ENCODE measurements around the gene KCNQ1. TPM values are rescaled to one million over a fixed set of nuclear protein-coding genes. Genes with fewer than 3 reads are reported as not detected.

The KCNQ1 gene
- total RNA-seq, 1 experiment from 2014 or later: 2.3 TPM

DNA sequence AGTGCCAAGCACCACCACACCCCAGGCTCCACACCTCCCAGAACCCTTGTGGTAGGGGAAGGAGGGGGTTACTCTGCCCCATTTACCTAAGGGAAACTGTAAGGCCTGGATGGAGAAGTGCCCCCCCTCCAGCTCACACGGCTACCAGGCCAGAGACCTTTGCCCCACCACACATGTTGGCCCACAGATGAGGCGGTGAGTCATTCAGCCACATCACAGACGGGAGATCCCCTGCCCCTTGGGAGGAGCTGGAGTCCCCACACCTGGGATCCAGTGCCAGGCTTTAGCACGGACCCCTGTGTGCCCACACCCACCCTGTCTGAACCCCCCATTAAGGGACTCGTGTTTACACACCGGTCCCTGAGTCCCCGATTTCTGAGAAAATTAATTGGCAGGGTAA is 415.8 kb downstream of the KCNQ1 start:
- H3K79me2 ChIP-seq (ENCODE audit: insufficient read depth, low read length): no peaks in the 10 kb centered on the region
- Mint-ChIP-seq H3K36me3 (ENCODE audit: insufficient read depth in 1 of 3, low read depth in 3 of 3) (0 out of 7 replicates have a peak, but pooled peaks cover 0 to 3% (median 0%) of the 10 kb centered on the region in 3 experiments), H3K27me3 (ENCODE audit: low read depth) (peaks cover 85% of the 10 kb centered on the region), H3K9me3 (no peaks in the 10 kb centered on the region), H3K27ac (no peak overlapping the region; a peak in 1 of 7 replicates), H3K4me3 (no peak overlapping the region; a peak in 1 of 5 replicates), H3K4me1 (peaks cover 31 to 33% of the 10 kb centered on the region in 2 experiments)
- no peaks in the 10 kb centered on the region for H3K4me1 ChIP-seq (ENCODE audit: insufficient read depth, low read length)
- no peaks in the 10 kb centered on the region for H3K9me3 ChIP-seq (ENCODE audit: control insufficient read depth, low read depth, low read length)
- no peak overlapping the region for H2BK5ac ChIP-seq (ENCODE audit: insufficient read length, low read length)
- no peak overlapping the region for H3K56ac ChIP-seq (ENCODE audit: insufficient read length, low read depth, low read length)
- H4K8ac ChIP-seq (replicated peaks; ENCODE audit: insufficient read length, low read depth, low read length): no peak overlapping the region
- WGBS (ENCODE audit: extremely low coverage, insufficient read length, low lambda C conversion rate): no CpG with 5 or more reads among the region's 7 CpGs
- no peak overlapping the region for H4K5ac ChIP-seq (ENCODE audit: insufficient read length, low read depth, low read length)
- TF ChIP-seq, protein P1, sequence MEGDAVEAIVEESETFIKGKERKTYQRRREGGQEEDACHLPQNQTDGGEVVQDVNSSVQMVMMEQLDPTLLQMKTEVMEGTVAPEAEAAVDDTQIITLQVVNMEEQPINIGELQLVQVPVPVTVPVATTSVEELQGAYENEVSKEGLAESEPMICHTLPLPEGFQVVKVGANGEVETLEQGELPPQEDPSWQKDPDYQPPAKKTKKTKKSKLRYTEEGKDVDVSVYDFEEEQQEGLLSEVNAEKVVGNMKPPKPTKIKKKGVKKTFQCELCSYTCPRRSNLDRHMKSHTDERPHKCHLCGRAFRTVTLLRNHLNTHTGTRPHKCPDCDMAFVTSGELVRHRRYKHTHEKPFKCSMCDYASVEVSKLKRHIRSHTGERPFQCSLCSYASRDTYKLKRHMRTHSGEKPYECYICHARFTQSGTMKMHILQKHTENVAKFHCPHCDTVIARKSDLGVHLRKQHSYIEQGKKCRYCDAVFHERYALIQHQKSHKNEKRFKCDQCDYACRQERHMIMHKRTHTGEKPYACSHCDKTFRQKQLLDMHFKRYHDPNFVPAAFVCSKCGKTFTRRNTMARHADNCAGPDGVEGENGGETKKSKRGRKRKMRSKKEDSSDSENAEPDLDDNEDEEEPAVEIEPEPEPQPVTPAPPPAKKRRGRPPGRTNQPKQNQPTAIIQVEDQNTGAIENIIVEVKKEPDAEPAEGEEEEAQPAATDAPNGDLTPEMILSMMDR (conservative IDR thresholded peaks at IDR 0.05): no peak
- H2AFZ ChIP-seq (ENCODE audit: low read length): no peak overlapping the region
- peaks cover 4% of the 10 kb centered on the region for H3K23me2 ChIP-seq (ENCODE audit: insufficient read length, low read depth, low read length, poor library complexity, severe bottlenecking)
- no peaks in the 10 kb centered on the region for H3K79me1 ChIP-seq (ENCODE audit: insufficient read depth, low read depth, low read length, poor library complexity, severe bottlenecking)
- no peak overlapping the region for H3K4ac ChIP-seq (ENCODE audit: low read depth, low read length)
- H2AK5ac ChIP-seq (ENCODE audit: insufficient read length, low read length): no peak overlapping the region
- DNase-seq: no peak
- no peak overlapping the region for H3K27ac ChIP-seq (ENCODE audit: insufficient read length, low read depth, low read length)
- H2BK120ac ChIP-seq (ENCODE audit: low read depth, low read length, poor library complexity, severe bottlenecking): no peak overlapping the region
- H2BK15ac ChIP-seq (ENCODE audit: low read depth, low read length): no peak overlapping the region
- H3K23ac ChIP-seq (ENCODE audit: insufficient read length, low read depth, low read length): no peak overlapping the region
- no peaks in the 10 kb centered on the region for H4K20me1 ChIP-seq (ENCODE audit: control insufficient read depth, insufficient read depth, insufficient read length)
- H4K91ac ChIP-seq (ENCODE audit: insufficient read length, low read depth, low read length): no peak overlapping the region
- H3T11ph ChIP-seq (ENCODE audit: low read length): no peak overlapping the region
- H3K27me3 ChIP-seq (ENCODE audit: insufficient read depth, low read length): peaks cover 10% of the 10 kb centered on the region; the same call in 1 of the 2 replicates
- H3K18ac ChIP-seq (ENCODE audit: insufficient read length, low read depth, low read length): no peak overlapping the region
- no peak overlapping the region for H3K14ac ChIP-seq (ENCODE audit: insufficient read depth, low read length)
- no peak overlapping the region for H3K4me2 ChIP-seq (ENCODE audit: insufficient read depth, insufficient read length, low read length)
- no peak overlapping the region for H2BK12ac ChIP-seq (ENCODE audit: insufficient read length, low read depth, low read length)
- no peak overlapping the region for H3K9ac ChIP-seq (ENCODE audit: extremely low read depth, insufficient read length, low read length)
- no peak overlapping the region for H2BK20ac ChIP-seq (ENCODE audit: low read depth, low read length, poor library complexity, severe bottlenecking)

Measured in H9 (cell line).